HT-29 (cell line): ENCODE measurements around the gene STMN1. TPM values are rescaled to one million over a fixed set of nuclear protein-coding genes. Genes with fewer than 3 reads are reported as not detected.

Source experiments
- DNase-seq: peaks from one replicate; pipeline ENCODE4 v3.0.0-alpha.2; 2015; ENCODE audit warnings: low spot score
- small RNA-seq: library from RNA; depleted of rRNA; stranded (forward); fragments of <200 nt; gene quantifications from one replicate; pipeline ENCODE3, GENCODE V24; 2014
- total RNA-seq: library from RNA; depleted of rRNA; stranded (reverse); fragments of >200 nt; shearing (Covaris generic); gene quantifications from 2 replicates; pipeline ENCODE4 v1.2.3, GENCODE V29; 2014; rRNA removed

Gene STMN1
- total RNA-seq, 1 experiment from 2014 or later = 83.8 TPM

- DNase-seq = no peak
Observed at GRCh38 chr1:25871086-25871703, 35.0 kb downstream of the STMN1 start.

- no peak for DNase-seq
Observed at GRCh38 chr1:25870614-25871013, 35.6 kb downstream of the STMN1 start.

GRCh38 chr1:25869909-25870606 is 36.2 kb downstream of the STMN1 start:
- DNase-seq = no peak

GRCh38 chr1:25867210-25867991 is 38.8 kb downstream of the STMN1 start:
- DNase-seq = peak; percentile 82

- DNase-seq = no peak
Observed at GRCh38 chr1:25866288-25866687, 39.9 kb downstream of the STMN1 start.

GRCh38 chr1:25864434-25864833 is 41.8 kb downstream of the STMN1 start:
- no peak for DNase-seq

GRCh38 chr1:25863486-25864262 is 42.5 kb downstream of the STMN1 start:
- DNase-seq = no peak

GRCh38 chr1:25862785-25863485 is 43.3 kb downstream of the STMN1 start:
- DNase-seq = no peak

- no peak for DNase-seq
Observed at GRCh38 chr1:25861316-25862286, 44.6 kb downstream of the STMN1 start.

- peak; percentile 90 for DNase-seq
Observed at GRCh38 chr1:25858906-25859789, 47.1 kb downstream of the STMN1 start, which contains the start of gene AUNIP. Gene AUNIP (minus strand): TSS chr1:25859457. CDS start chr1:25859357, 100 bp downstream.

GRCh38 chr1:25858494-25858893 is 47.7 kb downstream of the STMN1 start:
- peak; percentile 22 for DNase-seq

GRCh38 chr1:25856856-25857255 is 49.4 kb downstream of the STMN1 start:
- DNase-seq = no peak

- DNase-seq = no peak
Observed at GRCh38 chr1:25854554-25854953, 51.7 kb downstream of the STMN1 start.

Small RNA genes within 50 kb of the gene (small RNA-seq; reads per million reads assigned to genes)
- not detected for gene AL033528.1
- gene RF00019 = not detected
- not detected for gene SNRPFP2

Other genes with a start within 250 kb of the STMN1 start
- 1.3 and 2.2 TPM in 2 replicates for gene SELENON, start 106.2 kb downstream of the STMN1 start, total RNA-seq
- gene MTFR1L, start 86.5 kb downstream of the STMN1 start, total RNA-seq = 13.6 and 22.0 TPM in 2 replicates
- gene AUNIP, start 47.0 kb downstream of the STMN1 start, total RNA-seq = 8.3 and 11.4 TPM in 2 replicates
- 4.0 and 5.7 TPM in 2 replicates for gene PAQR7, start 30.7 kb downstream of the STMN1 start, total RNA-seq
- gene PAFAH2, start 91.6 kb upstream of the STMN1 start, total RNA-seq = 7.6 and 13.0 TPM in 2 replicates
- gene EXTL1, start 115.4 kb upstream of the STMN1 start, total RNA-seq = not detected in 2 replicates
- 0.51 and 0.99 TPM in 2 replicates for gene SLC30A2, start 139.7 kb upstream of the STMN1 start, total RNA-seq
- gene TRIM63, start 161.2 kb upstream of the STMN1 start, total RNA-seq = 0.05 and 0.10 TPM in 2 replicates
- 3.9 and 4.3 TPM in 2 replicates for gene PDIK1L, start 205.4 kb upstream of the STMN1 start, total RNA-seq